ENCODE data around the gene RIMS4. TPM values are rescaled to one million over a fixed set of nuclear protein-coding genes. Genes with fewer than 3 reads are reported as not detected.

Gene RIMS4
- total and polyA plus RNA-seq, 2 of the 8 experiments (the other 6 are each of a cell fraction or from before 2014, with no cell fraction given) = 13.3 to 44.2 TPM

DNA sequence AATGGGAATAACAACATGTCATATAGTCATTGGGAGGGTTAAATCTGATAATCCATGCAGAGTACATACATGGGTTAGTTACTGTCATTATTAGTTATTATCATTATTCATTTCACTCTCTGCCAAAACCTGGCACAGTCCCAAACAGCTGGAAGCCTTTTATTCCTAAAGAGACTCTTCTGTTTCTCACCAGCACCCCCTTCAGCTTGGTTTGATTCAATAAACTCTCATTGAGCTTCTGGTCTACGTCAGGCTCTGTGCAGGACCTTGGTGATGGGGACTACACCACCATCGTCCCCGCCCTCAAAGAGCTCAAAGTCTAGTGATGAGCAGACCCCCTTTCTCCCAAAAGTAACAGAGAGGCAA, 62.4 kb downstream of the RIMS4 start:
- TF ChIP-seq, protein P1, sequence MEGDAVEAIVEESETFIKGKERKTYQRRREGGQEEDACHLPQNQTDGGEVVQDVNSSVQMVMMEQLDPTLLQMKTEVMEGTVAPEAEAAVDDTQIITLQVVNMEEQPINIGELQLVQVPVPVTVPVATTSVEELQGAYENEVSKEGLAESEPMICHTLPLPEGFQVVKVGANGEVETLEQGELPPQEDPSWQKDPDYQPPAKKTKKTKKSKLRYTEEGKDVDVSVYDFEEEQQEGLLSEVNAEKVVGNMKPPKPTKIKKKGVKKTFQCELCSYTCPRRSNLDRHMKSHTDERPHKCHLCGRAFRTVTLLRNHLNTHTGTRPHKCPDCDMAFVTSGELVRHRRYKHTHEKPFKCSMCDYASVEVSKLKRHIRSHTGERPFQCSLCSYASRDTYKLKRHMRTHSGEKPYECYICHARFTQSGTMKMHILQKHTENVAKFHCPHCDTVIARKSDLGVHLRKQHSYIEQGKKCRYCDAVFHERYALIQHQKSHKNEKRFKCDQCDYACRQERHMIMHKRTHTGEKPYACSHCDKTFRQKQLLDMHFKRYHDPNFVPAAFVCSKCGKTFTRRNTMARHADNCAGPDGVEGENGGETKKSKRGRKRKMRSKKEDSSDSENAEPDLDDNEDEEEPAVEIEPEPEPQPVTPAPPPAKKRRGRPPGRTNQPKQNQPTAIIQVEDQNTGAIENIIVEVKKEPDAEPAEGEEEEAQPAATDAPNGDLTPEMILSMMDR (IDR thresholded peaks at IDR 0.05; ENCODE audit: control extremely low read depth in 1 of 3, insufficient read depth in 1 of 3, low read depth in 1 of 3, low read length in 3 of 3) = peak in 1 of 3 experiments; percentile 26; a peak in 1 of 4 replicates
- TF ChIP-seq GABPA (IDR thresholded peaks at IDR 0.05; ENCODE audit: borderline replicate concordance, insufficient read depth, low read length) = no peak
- Histone ChIP-seq H2BK20ac (ENCODE audit: low read length) (no peak overlapping the region), H3K4me3 (ENCODE audit: extremely low read depth in 1 of 4, insufficient read depth in 2 of 4, low read depth in 3 of 4, low read length in 4 of 4) (no peak overlapping the region), H2BK5ac (ENCODE audit: low read depth, low read length) (no peak overlapping the region), H3K79me1 (ENCODE audit: low read depth, low read length) (no peaks in the 10 kb centered on the region), H2AFZ (ENCODE audit: low read length) (no peak overlapping the region), H3K36me3 (ENCODE audit: control insufficient read depth in 2 of 4, insufficient read depth in 4 of 4, low read length in 3 of 4) (no peaks in the 10 kb centered on the region), H3K4ac (replicated peaks; ENCODE audit: insufficient read length, low read depth, low read length) (no peak overlapping the region), H2BK120ac (replicated peaks; ENCODE audit: low read depth, low read length) (no peak overlapping the region), H3K4me1 (replicated peaks in 1 of 4; ENCODE audit: control insufficient read depth in 3 of 4, insufficient read depth in 4 of 4, low read length in 3 of 4) (peaks cover 0 to 14% (median 3%) of the 10 kb centered on the region in 4 experiments; a peak in 5 of 7 replicates), H3K56ac (replicated peaks; ENCODE audit: insufficient read length, low read depth, low read length) (no peak overlapping the region), H3K27ac (ENCODE audit: low read depth, low read length) (no peak overlapping the region), H3K18ac (ENCODE audit: extremely low read depth, low read length) (no peak overlapping the region), H4K91ac (replicated peaks; ENCODE audit: insufficient read length, low read length) (no peak overlapping the region), H3K9ac (replicated peaks in 1 of 4; ENCODE audit: extremely low read depth in 1 of 4, low read depth in 3 of 4, low read length in 3 of 4) (no peak overlapping the region), H3K27me3 (replicated peaks in 1 of 4; ENCODE audit: control insufficient read depth in 3 of 4, extremely low read depth in 1 of 4, insufficient read depth in 3 of 4, low read length in 3 of 4) (peaks cover 2 to 33% (median 23%) of the 10 kb centered on the region in 4 experiments), H4K5ac (ENCODE audit: insufficient read length, low read depth, low read length) (no peak overlapping the region), H4K20me1 (replicated peaks in 1 of 2; ENCODE audit: control insufficient read depth in 1 of 2, insufficient read depth in 2 of 2, low read length in 2 of 2) (no peaks in the 10 kb centered on the region), H2BK15ac (ENCODE audit: low read length) (no peak overlapping the region), H2AK5ac (ENCODE audit: low read depth, low read length) (no peak overlapping the region), H4K8ac (ENCODE audit: extremely low read depth, insufficient read depth, low read length) (no peak overlapping the region), H2BK12ac (ENCODE audit: low read depth, low read length) (no peak overlapping the region), H3K23me2 (ENCODE audit: low read depth, low read length) (peaks cover 11% of the 10 kb centered on the region; the same call in 1 of the 2 replicates), H3K14ac (ENCODE audit: insufficient read length) (no peak overlapping the region), H3K79me2 (ENCODE audit: control insufficient read depth in 1 of 2, insufficient read depth in 2 of 2, low read length in 2 of 2) (no peaks in the 10 kb centered on the region), H3K4me2 (ENCODE audit: insufficient read depth in 1 of 2, low read depth in 2 of 2, low read length in 2 of 2) (no peak overlapping the region), H3K23ac (ENCODE audit: insufficient read length) (no peak overlapping the region), H3K9me3 (ENCODE audit: insufficient read depth in 2 of 2, low read depth in 1 of 2, low read length in 1 of 2) (no peaks in the 10 kb centered on the region)
- POLR2A ChIA-PET (ENCODE audit: partially characterized antibody) = interaction anchor here (0.6 to 1.4 kb wide), 6 partner anchors 9 to 155 kb away, joined by 3 to 4 read pairs (median 3); no protein-coding TSS in a partner anchor
- FAIRE-seq (no peak), DNase-seq (ENCODE audit: low read depth in 1 of 2, low spot score in 2 of 2) (no peak)
- CTCF ChIA-PET (ENCODE audit: partially characterized antibody) = interaction anchor here (0.6 to 15.1 kb wide), 55 partner anchors 9 to 302 kb away, joined by 3 to 256 read pairs (median 4); partner anchors contain the start of gene RIMS4
- WGBS, 2 experiments (ENCODE audit: extremely low coverage in 1 of 2, insufficient coverage in 1 of 2, insufficient read length in 1 of 2, insufficient replicate concordance in 2 of 2, low coverage in 1 of 2, low lambda C conversion rate in 2 of 2, missing lambda C conversion rate in 1 of 2) = 87% methylated on average over 3 of the region's 3 CpGs; no CpG with 5 or more reads in 1 of the 2 experiments

All from H1 (cell line).